GM18907 (cell line): ENCODE results near the gene LAGE3.
A peak's percentile ranks its signal among the peaks of the same experiment; 100 is the strongest.

Experiments used
- ATAC-seq: cut with Tn5 transposase; IDR thresholded peaks from one replicate; pipeline ENCODE4 v1.9.1; 2021; ENCODE audit warnings: mild to moderate bottlenecking, moderate library complexity; ENCODE audit not compliant: unreplicated experiment

LAGE3 gene

GRCh38 chrX:154458954-154459778 lies 19.9 kb downstream of the LAGE3 start:
- ATAC-seq = no peak

GRCh38 chrX:154458116-154458953 lies 20.7 kb downstream of the LAGE3 start, which contains the start of gene PLXNA3:
Gene PLXNA3 (plus strand): TSS chrX:154458281. CDS start chrX:154460184, 1,903 bp downstream.
- peak; percentile 57 for ATAC-seq

GRCh38 chrX:154457491-154458115 lies 21.5 kb downstream of the LAGE3 start:
- ATAC-seq = peak; percentile 39

GRCh38 chrX:154452823-154453222 lies 26.3 kb downstream of the LAGE3 start:
- ATAC-seq = no peak

- no peak for ATAC-seq
Measured at GRCh38 chrX:154450312-154450711, 28.8 kb downstream of the LAGE3 start.

GRCh38 chrX:154449618-154450017 lies 29.5 kb downstream of the LAGE3 start:
- no peak for ATAC-seq

GRCh38 chrX:154448484-154448883 lies 30.6 kb downstream of the LAGE3 start:
- ATAC-seq = no peak

GRCh38 chrX:154446430-154446829 lies 32.7 kb downstream of the LAGE3 start:
- no peak for ATAC-seq

GRCh38 chrX:154445776-154446175 lies 33.3 kb downstream of the LAGE3 start:
- no peak for ATAC-seq

GRCh38 chrX:154444755-154445246 lies 34.3 kb downstream of the LAGE3 start:
- no peak for ATAC-seq

- peak; percentile 57 for ATAC-seq
Measured at GRCh38 chrX:154443992-154444754, 34.9 kb downstream of the LAGE3 start, which contains the start of gene FAM50A. Gene FAM50A (plus strand): TSS chrX:154444141. CDS start chrX:154444236, 95 bp downstream.

- no peak for ATAC-seq
Measured at GRCh38 chrX:154443479-154443910, 35.6 kb downstream of the LAGE3 start.

- ATAC-seq = no peak
Measured at GRCh38 chrX:154441984-154442707, 36.9 kb downstream of the LAGE3 start.

- no peak for ATAC-seq
Measured at GRCh38 chrX:154441564-154441963, 37.5 kb downstream of the LAGE3 start.

GRCh38 chrX:154440623-154441357 lies 38.3 kb downstream of the LAGE3 start:
- no peak for ATAC-seq

GRCh38 chrX:154439841-154440240 lies 39.2 kb downstream of the LAGE3 start:
- ATAC-seq = no peak

GRCh38 chrX:154437971-154438893 lies 40.8 kb downstream of the LAGE3 start:
- no peak for ATAC-seq
